ENCODE results near the gene IL1RL1.

The IL1RL1 gene

GRCh38 chr2:102279391-102279735, 32.0 kb upstream of the IL1RL1 start:
- Histone ChIP-seq H3K4me1 (ENCODE audit: control insufficient read depth, insufficient read depth, low read length) (no peaks in the 10 kb centered on the region), H3K4me3 (ENCODE audit: low read depth, low read length) (no peak overlapping the region), H3K36me3 (ENCODE audit: control insufficient read depth in 2 of 2, insufficient read depth in 1 of 2, low read length in 2 of 2) (no peaks in the 10 kb centered on the region), H3K27ac (ENCODE audit: extremely low read depth, low read depth, low read length) (no peak overlapping the region), H3K9me3 (ENCODE audit: control insufficient read depth, insufficient read depth, low read depth, low read length) (no peaks in the 10 kb centered on the region)
- ChIA-PET CTCF (interaction anchor here (1.0 kb wide), 1 partner anchor 258 kb away, joined by 3 read pairs; no protein-coding TSS in a partner anchor), POLR2A (no interaction called here)
- TF ChIP-seq ZNF169 (tag by site-specific recombination; IDR thresholded peaks at IDR 0.05) (no peak), ZNF660 (tag by site-specific recombination; IDR thresholded peaks at IDR 0.05) (no peak)

GRCh38 chr2:102282678-102283091, 28.7 kb upstream of the IL1RL1 start:
- no peaks in the 10 kb centered on the region for H3K9me3 ChIP-seq (ENCODE audit: control insufficient read depth, insufficient read depth, low read depth, low read length)
- ChIA-PET CTCF (interaction anchor here (0.6 to 1.8 kb wide), 5 partner anchors 19 to 523 kb away, joined by 3 to 6 read pairs (median 3); no protein-coding TSS in a partner anchor), POLR2A (no interaction called here)
- H3K4me3 ChIP-seq (ENCODE audit: low read depth, low read length), result no peak overlapping the region
- no peaks in the 10 kb centered on the region for H3K36me3 ChIP-seq (ENCODE audit: control insufficient read depth in 2 of 2, insufficient read depth in 1 of 2, low read length in 2 of 2)
- no peak for TF ChIP-seq ZNF677 (tag by site-specific recombination; IDR thresholded peaks at IDR 0.05)
- no peak for TF ChIP-seq ZNF174 (tag by site-specific recombination; IDR thresholded peaks at IDR 0.05)
- no peak for TF ChIP-seq ZNF510 (tag by site-specific recombination; IDR thresholded peaks at IDR 0.05; ENCODE audit: insufficient replicate concordance)
- no peak for TF ChIP-seq ZNF626 (tag by site-specific recombination; IDR thresholded peaks at IDR 0.05)
- TF ChIP-seq ZNF202 (tag by site-specific recombination; IDR thresholded peaks at IDR 0.05; ENCODE audit: borderline replicate concordance), result no peak
- TF ChIP-seq CTCF (tag by site-specific recombination; IDR thresholded peaks at IDR 0.05), result no peak
- no peak for TF ChIP-seq ZNF175 (tag by site-specific recombination; IDR thresholded peaks at IDR 0.05)
- no peak for TF ChIP-seq SCRT2 (tag by site-specific recombination; IDR thresholded peaks at IDR 0.05)
- TF ChIP-seq ZNF639 (tag by site-specific recombination; IDR thresholded peaks at IDR 0.05), result no peak
- TF ChIP-seq YY1 (tag by site-specific recombination; IDR thresholded peaks at IDR 0.05), result no peak
- no peak for TF ChIP-seq PRDM2 (tag by site-specific recombination; IDR thresholded peaks at IDR 0.05; ENCODE audit: borderline replicate concordance)
- TF ChIP-seq ZNF26 (tag by site-specific recombination; IDR thresholded peaks at IDR 0.05), result no peak
- TF ChIP-seq PATZ1 (tag by site-specific recombination; IDR thresholded peaks at IDR 0.05), result no peak
- no peaks in the 10 kb centered on the region for H3K4me1 ChIP-seq (ENCODE audit: control insufficient read depth, insufficient read depth, low read length)
- no peak overlapping the region for H3K27ac ChIP-seq (ENCODE audit: extremely low read depth, low read depth, low read length)
